HepG2 (cell line): ENCODE data around the gene MORN5. TPM values are rescaled to one million over a fixed set of nuclear protein-coding genes. Genes with fewer than 3 reads are reported as not detected.

Experiments used
- CCAR2 ChIP-seq: fragments of 200-400 bp; formaldehyde crosslinking; optimal IDR thresholded peaks from 2 replicates; pipeline ENCODE3; 2018; ENCODE audit warnings: low read depth, mild to moderate bottlenecking, low read length, moderate library complexity
- DMTF1 ChIP-seq: sonication (generic); formaldehyde crosslinking; IDR thresholded peaks from 2 replicates; pipeline ENCODE4 v1.4.0; 2020; ENCODE audit warnings: mild to moderate bottlenecking, missing genetic modification reagents
- GPBP1L1 ChIP-seq: sonication (generic); formaldehyde crosslinking; IDR thresholded peaks from 2 replicates; pipeline ENCODE4 v1.5.0; 2020; ENCODE audit warnings: mild to moderate bottlenecking, missing genetic modification reagents
- HCFC1 ChIP-seq: fragments of 150-350 bp; IDR thresholded peaks from 2 replicates; pipeline ENCODE4 v1.6.1; 2014; ENCODE audit warnings: low read depth, low read length
- PLSCR1 ChIP-seq: sonication (generic); formaldehyde crosslinking; IDR thresholded peaks from 2 replicates; pipeline ENCODE4 v1.5.0; 2020; ENCODE audit warnings: missing genetic modification reagents, mild to moderate bottlenecking, borderline replicate concordance
- RARG ChIP-seq: sonication (generic); formaldehyde crosslinking; IDR thresholded peaks from 2 replicates; pipeline ENCODE4 v1.4.0; 2020; ENCODE audit warnings: low read depth, mild to moderate bottlenecking, missing genetic modification reagents
- SIX1 ChIP-seq: sonication (generic); formaldehyde crosslinking; IDR thresholded peaks from 2 replicates; pipeline ENCODE4 v1.4.0; 2020; ENCODE audit warnings: missing genetic modification reagents, borderline replicate concordance
- SMARCC2 ChIP-seq: fragments of 450-650 bp; IDR thresholded peaks from 2 replicates; pipeline ENCODE4 v1.6.1; 2017; ENCODE audit warnings: antibody characterized with exemption, mild to moderate bottlenecking
- ZBTB20 ChIP-seq: sonication (generic); formaldehyde crosslinking; IDR thresholded peaks from 2 replicates; pipeline ENCODE4 v1.8.1; 2023; ENCODE audit warnings: missing genetic modification reagents, low read depth, mild to moderate bottlenecking, borderline replicate concordance
- ZFP90 ChIP-seq: sonication (generic); formaldehyde crosslinking; IDR thresholded peaks from 2 replicates; pipeline ENCODE4 v1.8.0; 2022; ENCODE audit warnings: missing genetic modification reagents, mild to moderate bottlenecking, inconsistent platforms, borderline replicate concordance
- ZNF12 ChIP-seq: sonication (generic); formaldehyde crosslinking; IDR thresholded peaks from 2 replicates; pipeline ENCODE4 v1.5.0; 2020; ENCODE audit warnings: missing genetic modification reagents
- ZNF558 ChIP-seq: sonication (generic); formaldehyde crosslinking; IDR thresholded peaks from 2 replicates; pipeline ENCODE4 v1.9.0; 2022; ENCODE audit warnings: mild to moderate bottlenecking, missing genetic modification reagents, borderline replicate concordance
- ZNF576 ChIP-seq: sonication (generic); formaldehyde crosslinking; IDR thresholded peaks from 2 replicates; pipeline ENCODE4 v1.4.0; 2020; ENCODE audit warnings: mild to moderate bottlenecking, missing genetic modification reagents
- ZNF609 ChIP-seq: sonication (generic); formaldehyde crosslinking; IDR thresholded peaks from 2 replicates; pipeline ENCODE4 v1.4.0; 2020; ENCODE audit warnings: mild to moderate bottlenecking, missing genetic modification reagents, borderline replicate concordance
- ZNF614 ChIP-seq: IDR thresholded peaks from 2 replicates; pipeline ENCODE4 v1.6.1; 2018; ENCODE audit warnings: missing biosample characterization, missing genetic modification reagents, inconsistent platforms, borderline replicate concordance
- ZNF709 ChIP-seq: sonication (generic); formaldehyde crosslinking; IDR thresholded peaks from 2 replicates; pipeline ENCODE4 v1.5.0; 2020; ENCODE audit warnings: mild to moderate bottlenecking, missing genetic modification reagents
- ZNF788 ChIP-seq: sonication (generic); formaldehyde crosslinking; IDR thresholded peaks from 2 replicates; pipeline ENCODE4 v1.5.0; 2020; ENCODE audit warnings: mild to moderate bottlenecking, missing genetic modification reagents, borderline replicate concordance
- ZNF841 ChIP-seq: sonication (generic); formaldehyde crosslinking; IDR thresholded peaks from 2 replicates; pipeline ENCODE4 v1.8.1; 2023; ENCODE audit warnings: missing genetic modification reagents, borderline replicate concordance
- ZSCAN29 ChIP-seq: sonication (generic); formaldehyde crosslinking; conservative IDR thresholded peaks from 2 replicates; pipeline ENCODE4 v1.4.0; 2020; ENCODE audit warnings: mild to moderate bottlenecking, missing genetic modification reagents
- polyA plus RNA-seq, 8 experiments: library from polyadenylated mRNA; depleted of rRNA in 3 of 8; stranded (reverse) in 7 of 8; unstranded in 1 of 8; fragments of >200 nt; fragmentation: Illumina TruSeq in 4 of 8; extraction: Trizol in 4 of 8; gene quantifications; 2 replicates each; pipeline versions ENCODE4 v1.2.1 to v1.2.3, GENCODE V29; 2011 to 2016; ENCODE audit warnings: low read depth in 4 of 8, missing spikeins in 1 of 8, mixed read lengths in 1 of 8; ENCODE audit not compliant: insufficient read depth in 1 of 8
- total RNA-seq, 5 experiments: library from RNA; depleted of rRNA; stranded (reverse); fragments of >200 nt; fragmentation: Illumina TruSeq; extraction: Trizol; gene quantifications; 2 replicates each; pipeline ENCODE4 v1.2.3, GENCODE V29; 2016; ENCODE audit warnings: low read depth in 1 of 5

Gene MORN5
- total and polyA plus RNA-seq, 2 of the 13 experiments (the other 11 are each of a cell fraction or from before 2014, with no cell fraction given) = not detected

GRCh38 chr9:122125509-122126330 lies 34.0 kb upstream of the MORN5 start (continued):
- TF ChIP-seq ZNF576 (CRISPR knock-in tag) = no peak
- no peak for TF ChIP-seq ZNF709 (CRISPR knock-in tag)
- TF ChIP-seq ZNF788 = no peak; the same call in 1 of the 2 replicates
- no peak for TF ChIP-seq PLSCR1 (CRISPR knock-in tag)
- no peak for TF ChIP-seq CCAR2
- TF ChIP-seq RARG (CRISPR knock-in tag) = no peak
- no peak for TF ChIP-seq SMARCC2
- TF ChIP-seq SIX1 (CRISPR knock-in tag) = no peak
- TF ChIP-seq ZNF841 = no peak
- no peak for TF ChIP-seq ZNF558 (CRISPR knock-in tag)
- no peak for TF ChIP-seq HCFC1
- no peak for TF ChIP-seq DMTF1 (CRISPR knock-in tag)
- TF ChIP-seq ZNF614 (CRISPR knock-in tag) = no peak; the same call in 1 of the 2 replicates
- TF ChIP-seq ZBTB20 = no peak
- TF ChIP-seq ZSCAN29 (CRISPR knock-in tag) = 0 out of 2 replicates have a peak, but pooled peaks have one; percentile 19
- peak; percentile 93 for TF ChIP-seq ZNF12 (CRISPR knock-in tag)
- no peak for TF ChIP-seq ZNF609 (CRISPR knock-in tag)
- no peak; the same call in 1 of the 2 replicates for TF ChIP-seq ZFP90 (CRISPR knock-in tag)
- TF ChIP-seq GPBP1L1 = no peak
